ENCODE measurements around the gene TPX2.

DNA sequence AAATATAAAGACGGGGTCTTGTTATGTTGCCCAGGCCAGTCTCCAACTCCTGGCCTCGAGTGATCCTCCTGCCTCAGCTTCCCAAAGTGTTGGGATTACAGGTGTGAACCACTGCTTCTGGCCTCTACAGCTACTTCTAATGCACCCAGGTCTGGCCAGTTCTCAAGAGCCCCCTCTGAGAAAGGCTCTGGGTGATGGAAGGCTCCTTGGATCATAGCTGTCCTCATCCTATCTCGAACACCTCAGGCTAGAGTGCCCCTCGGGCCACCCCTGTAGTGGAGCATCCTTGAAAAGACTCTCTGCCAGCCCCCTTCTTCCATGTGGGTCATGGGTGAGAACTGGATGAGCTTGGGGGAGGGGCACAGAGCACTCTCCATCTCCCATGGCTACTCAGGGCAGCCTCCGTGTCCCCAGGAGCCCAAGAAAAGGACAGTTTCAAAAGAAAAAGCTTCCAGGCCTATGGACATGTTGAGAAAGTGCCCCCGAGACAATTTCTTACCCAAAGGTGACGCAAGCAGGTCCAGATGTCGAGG is 79.4 kb downstream of the TPX2 start:
- TF ChIP-seq EZH2 (IDR thresholded peaks at IDR 0.05; ENCODE audit: insufficient read depth, poor library complexity, severe bottlenecking) (no peak), EZH2phosphoT487 (IDR thresholded peaks at IDR 0.05; ENCODE audit: insufficient read depth, low read depth) (no peak)
